Esophagus squamous epithelium (tissue), 5 donors: ENCODE measurements around the gene FSTL4. TPM values are rescaled to one million over a fixed set of nuclear protein-coding genes. Genes with fewer than 3 reads are reported as not detected.

Experiments
- DNase-seq: peaks from one replicate; lab custom pipeline; 2025; lab: John Stamatoyannopoulos, UW
- H3K27ac ChIP-seq, 4 donors: fragments of 200-600 bp; sonication (generic); one replicate each; pipeline ENCODE4 v1.5.1; 2016 to 2019; ENCODE audit warnings: mild to moderate bottlenecking in 1 of 4
- H3K27me3 ChIP-seq, 4 donors: fragments of 200-600 bp; sonication (generic); 1 replicate in 3 of 4; 2 replicates in 1 of 4; pipeline versions ENCODE4 v1.5.1 to v1.6.0; 2017 to 2021; ENCODE audit warnings: antibody characterized with exemption in 1 of 4
- H3K36me3 ChIP-seq, 3 donors: fragments of 200-600 bp; sonication (generic); one replicate each; pipeline ENCODE4 v1.5.1; 2016 to 2019
- H3K4me1 ChIP-seq, 3 donors: fragments of 200-600 bp; sonication (generic); one replicate each; pipeline ENCODE4 v1.5.1; 2017 to 2019
- H3K4me3 ChIP-seq, 4 donors: fragments of 200-600 bp; sonication (generic); 1 replicate in 3 of 4; 2 replicates in 1 of 4; pipeline ENCODE4 v1.5.1; 2016 to 2019; ENCODE audit warnings: mild to moderate bottlenecking in 2 of 4, moderate library complexity in 1 of 4
- H3K9me3 ChIP-seq, 3 donors: fragments of 200-600 bp; sonication (generic); one replicate each; pipeline ENCODE4 v1.5.1; 2016 to 2019
- CTCF ChIP-seq, 6 experiments: fragments of 450-650 bp in 4 of 6; fragments of 200-600 bp in 2 of 6; sonication (generic) in 2 of 6; IDR thresholded peaks; one replicate each; pipeline ENCODE4 v1.5.1; 2016 to 2019; ENCODE audit warnings: antibody characterized with exemption in 6 of 6, mild to moderate bottlenecking in 4 of 6, moderate library complexity in 4 of 6
- POLR2A ChIP-seq, 4 donors: fragments of 450-650 bp; IDR thresholded peaks; one replicate each; pipeline ENCODE4 v1.6.1; 2017; ENCODE audit warnings: antibody characterized with exemption in 4 of 4, mild to moderate bottlenecking in 4 of 4, moderate library complexity in 3 of 4
- WGBS, 2 donors: methylation state at CpG; one replicate each; pipeline ENCODE4 v1.1.5; 2018; 5-methylcytosine and 5-hydroxymethylcytosine counted together
- intact Hi-C: fragments of 100-400 bp; cut with DNase I; formaldehyde crosslinking; loops from one replicate; pipeline ENCODE4 v1.15.0; 2022
- total RNA-seq, 4 donors: library from RNA; depleted of rRNA; stranded (reverse); fragments of >200 nt; gene quantifications; one replicate each; pipeline ENCODE4 v1.1.0, GENCODE V29; 2016
- donor health status: DM: yes; HTN: yes; CAD: no.

Gene FSTL4
- total RNA-seq, 4 donors from 2014 or later = 0.53 to 4.1 (median 1.4) TPM

GRCh38 chr5:133251296-133252132, 360.8 kb downstream of the FSTL4 start:
- Histone ChIP-seq H3K27ac (no peak overlapping the region), H3K27me3 (no peaks in the 10 kb centered on the region), H3K36me3 (no peaks in the 10 kb centered on the region), H3K9me3 (no peaks in the 10 kb centered on the region), H3K4me1 (no peaks in the 10 kb centered on the region), H3K4me3 (no peak overlapping the region)
- WGBS, 2 donors = 65 to 72% methylated on average over 9 to 13 of the region's 16 CpGs
- intact Hi-C loops = no loop called here
- DNase-seq = no peak
- TF ChIP-seq POLR2A (IDR thresholded peaks at IDR 0.05) = no peak
- no peak for TF ChIP-seq CTCF (IDR thresholded peaks at IDR 0.05)

- TF ChIP-seq CTCF (IDR thresholded peaks at IDR 0.05) (no peak), POLR2A (IDR thresholded peaks at IDR 0.05) (no peak)
- 65 to 100% methylated on average over 6 to 7 of the region's 10 CpGs for WGBS, 2 donors
- no peaks in the 10 kb centered on the region for H3K36me3 ChIP-seq
- DNase-seq = no peak
- no peaks in the 10 kb centered on the region for H3K4me1 ChIP-seq
- H3K27ac ChIP-seq = no peak overlapping the region
- intact Hi-C loops = no loop called here
- H3K9me3 ChIP-seq = no peaks in the 10 kb centered on the region
- H3K27me3 ChIP-seq = no peaks in the 10 kb centered on the region
- H3K4me3 ChIP-seq = no peak overlapping the region
Measured at GRCh38 chr5:133250527-133250926, 361.8 kb downstream of the FSTL4 start.

DNA sequence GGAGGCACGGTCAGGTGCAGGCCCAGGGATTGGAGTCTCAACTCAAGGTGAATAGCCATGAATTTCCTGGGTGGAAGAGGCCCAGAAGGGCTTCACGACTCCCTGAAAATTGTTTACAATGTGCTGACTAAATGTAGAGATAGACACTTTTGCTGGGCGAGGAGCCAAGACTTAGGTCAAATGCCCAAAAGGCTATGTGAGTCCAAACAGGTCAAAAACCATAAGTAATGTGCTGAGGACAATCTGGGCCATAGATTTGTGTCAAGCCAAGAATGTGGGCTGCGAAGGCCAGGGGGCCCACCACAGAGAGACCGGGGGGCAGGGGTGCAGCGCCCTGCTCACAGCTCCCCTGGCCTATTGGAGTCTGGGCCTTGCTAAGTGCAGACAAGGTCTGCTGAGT, 362.7 kb downstream of the FSTL4 start:
- Histone ChIP-seq H3K27me3 (no peaks in the 10 kb centered on the region), H3K9me3 (no peaks in the 10 kb centered on the region), H3K36me3 (no peaks in the 10 kb centered on the region), H3K4me1 (no peaks in the 10 kb centered on the region), H3K27ac (no peak overlapping the region), H3K4me3 (no peak overlapping the region)
- 50 to 86% methylated on average over 3 to 6 of the region's 6 CpGs for WGBS, 2 donors
- no peak for DNase-seq
- TF ChIP-seq POLR2A (IDR thresholded peaks at IDR 0.05) (no peak), CTCF (IDR thresholded peaks at IDR 0.05) (no peak)
- intact Hi-C loops = no loop called here

DNA sequence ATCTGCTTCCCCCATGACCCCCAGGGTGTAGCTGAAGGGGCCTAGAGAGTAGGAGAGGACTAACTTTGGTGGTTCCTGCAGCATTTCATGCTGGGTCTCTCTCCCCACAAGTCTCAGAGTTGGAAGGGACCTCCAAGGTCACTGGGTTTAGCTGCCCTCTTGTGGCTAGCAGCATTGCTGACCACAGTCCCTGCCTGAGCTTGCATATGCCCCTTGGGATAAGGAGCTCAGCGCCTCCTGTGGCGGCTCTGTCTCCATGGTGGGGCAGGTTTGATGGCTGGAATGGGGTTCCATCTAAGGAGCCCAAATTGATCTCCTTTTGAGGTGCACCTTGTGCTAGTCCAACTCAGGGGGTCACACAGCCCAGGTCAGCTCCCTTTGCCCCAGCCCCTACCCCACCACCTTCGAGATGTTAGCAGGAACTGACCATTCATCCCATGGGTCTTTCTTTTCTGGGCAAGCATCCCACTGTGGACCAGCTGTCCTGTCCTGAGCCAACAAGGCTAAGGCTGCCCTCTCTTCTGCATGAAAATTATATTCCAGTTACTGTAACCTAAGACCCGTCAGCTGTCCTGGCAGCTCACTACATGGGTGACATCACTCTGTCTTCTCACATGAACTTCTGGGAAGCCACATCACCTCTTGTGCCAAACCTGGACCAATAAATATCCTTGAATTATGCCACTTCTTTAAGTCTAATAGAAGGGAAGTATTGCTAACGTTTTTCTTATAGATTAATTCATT, 364.3 kb downstream of the FSTL4 start:
- H3K27me3 ChIP-seq = no peaks in the 10 kb centered on the region
- H3K4me3 ChIP-seq = no peak overlapping the region
- intact Hi-C loops = no loop called here
- TF ChIP-seq POLR2A (IDR thresholded peaks at IDR 0.05) (no peak), CTCF (IDR thresholded peaks at IDR 0.05) (no peak)
- H3K4me1 ChIP-seq = no peaks in the 10 kb centered on the region
- WGBS, 2 donors = 74 to 79% methylated on average over 3 to 5 of the region's 5 CpGs
- H3K36me3 ChIP-seq = no peaks in the 10 kb centered on the region
- DNase-seq = no peak
- no peaks in the 10 kb centered on the region for H3K9me3 ChIP-seq
- no peak overlapping the region for H3K27ac ChIP-seq

- H3K36me3 ChIP-seq = no peaks in the 10 kb centered on the region
- TF ChIP-seq CTCF (IDR thresholded peaks at IDR 0.05) (no peak), POLR2A (IDR thresholded peaks at IDR 0.05) (no peak)
- WGBS, 2 donors = 93% methylated on average over 1 to 3 of the region's 4 CpGs
- no peak overlapping the region for H3K4me3 ChIP-seq
- no peaks in the 10 kb centered on the region for H3K27me3 ChIP-seq
- intact Hi-C loops = no loop called here
- no peak for DNase-seq
- no peaks in the 10 kb centered on the region for H3K4me1 ChIP-seq
- H3K27ac ChIP-seq = no peak overlapping the region
- no peaks in the 10 kb centered on the region for H3K9me3 ChIP-seq
Measured at GRCh38 chr5:133247151-133247709, 365.1 kb downstream of the FSTL4 start.
